ENCODE data around the gene MYLK. TPM values are rescaled to one million over a fixed set of nuclear protein-coding genes. Genes with fewer than 3 reads are reported as not detected.

Gene MYLK
- total RNA-seq, 2 donors from 2014 or later = 2.1 to 52.1 TPM

- no peaks in the 10 kb centered on the region for H3K36me3 Mint-ChIP-seq (ENCODE audit: low read depth)
- no peak for DNase-seq
- H3K27me3 Mint-ChIP-seq = peaks cover 16% of the 10 kb centered on the region
- H3K4me3 Mint-ChIP-seq = no peak overlapping the region
- no peaks in the 10 kb centered on the region for H3K4me1 Mint-ChIP-seq
- no peak for ATAC-seq
- no peak overlapping the region for H3K27ac Mint-ChIP-seq
- peaks cover 3% of the 10 kb centered on the region for H3K9me3 ChIP-seq (ENCODE audit: control insufficient read depth, low read length, poor library complexity, severe bottlenecking)
Observed at GRCh38 chr3:123837858-123838257, 46.3 kb downstream of the MYLK start.

DNA sequence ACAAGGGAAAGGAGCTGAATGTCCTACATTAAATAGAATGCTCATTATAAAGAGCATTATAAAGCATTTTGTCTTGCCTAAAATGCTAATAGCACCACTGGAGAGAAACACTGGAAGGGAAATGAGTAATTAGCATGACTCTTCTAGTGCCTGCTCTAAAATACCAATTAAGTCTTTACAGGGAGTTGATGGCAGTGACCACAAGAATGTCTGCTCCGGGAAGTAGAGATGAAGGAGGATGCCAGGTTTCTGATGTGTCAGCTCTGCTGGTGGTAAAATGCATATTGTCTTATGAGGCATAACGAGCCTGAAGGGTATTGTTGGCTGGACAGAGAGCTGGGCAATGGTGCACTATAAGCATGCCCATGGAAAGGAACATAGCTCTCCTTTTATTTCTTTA lies 49.5 kb downstream of the MYLK start:
- ATAC-seq = no peak
- H3K27me3 Mint-ChIP-seq = peaks cover 28% of the 10 kb centered on the region
- no peak overlapping the region for H3K27ac Mint-ChIP-seq
- H3K4me1 Mint-ChIP-seq = no peaks in the 10 kb centered on the region
- DNase-seq = no peak
- H3K36me3 Mint-ChIP-seq (ENCODE audit: low read depth) = no peaks in the 10 kb centered on the region
- no peak overlapping the region for H3K4me3 Mint-ChIP-seq
- no peaks in the 10 kb centered on the region for H3K9me3 ChIP-seq (ENCODE audit: control insufficient read depth, low read length, poor library complexity, severe bottlenecking)

DNA sequence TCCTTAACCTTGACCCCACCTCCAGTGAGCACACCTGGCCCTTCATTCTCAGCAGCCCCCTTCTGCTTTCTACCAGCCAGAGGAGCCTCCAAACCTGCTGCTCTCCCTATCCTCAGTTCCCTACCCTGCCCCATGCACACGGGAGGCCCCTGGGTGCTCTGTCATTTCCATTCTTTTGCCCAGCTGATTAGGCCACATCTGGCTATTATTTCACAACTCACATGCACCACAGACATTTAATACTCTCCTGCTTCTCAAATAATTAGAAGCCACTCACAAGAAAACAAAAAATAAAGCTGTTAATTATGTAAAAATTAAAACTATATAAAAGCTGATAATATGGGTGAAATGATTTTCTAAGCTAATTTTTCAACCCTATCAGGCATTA lies 50.7 kb downstream of the MYLK start:
- H3K36me3 Mint-ChIP-seq (ENCODE audit: low read depth) = no peaks in the 10 kb centered on the region
- no peak for ATAC-seq

GRCh38 chr3:123832692-123833397 lies 51.3 kb downstream of the MYLK start:
- DNase-seq = no peak
- Mint-ChIP-seq H3K36me3 (ENCODE audit: low read depth) (no peaks in the 10 kb centered on the region), H3K4me1 (no peaks in the 10 kb centered on the region), H3K4me3 (no peak overlapping the region), H3K27ac (no peak overlapping the region), H3K27me3 (peaks cover 28% of the 10 kb centered on the region)
- no peak for ATAC-seq
- H3K9me3 ChIP-seq (ENCODE audit: control insufficient read depth, low read length, poor library complexity, severe bottlenecking) = no peaks in the 10 kb centered on the region

More for the DNA sequence above, 50.7 kb downstream of the MYLK start:
- no peak for DNase-seq
- H3K4me3 Mint-ChIP-seq = no peak overlapping the region
- H3K27ac Mint-ChIP-seq = no peak overlapping the region
- no peaks in the 10 kb centered on the region for H3K4me1 Mint-ChIP-seq
- H3K9me3 ChIP-seq (ENCODE audit: control insufficient read depth, low read length, poor library complexity, severe bottlenecking) = no peaks in the 10 kb centered on the region
- H3K27me3 Mint-ChIP-seq = peaks cover 28% of the 10 kb centered on the region

DNA sequence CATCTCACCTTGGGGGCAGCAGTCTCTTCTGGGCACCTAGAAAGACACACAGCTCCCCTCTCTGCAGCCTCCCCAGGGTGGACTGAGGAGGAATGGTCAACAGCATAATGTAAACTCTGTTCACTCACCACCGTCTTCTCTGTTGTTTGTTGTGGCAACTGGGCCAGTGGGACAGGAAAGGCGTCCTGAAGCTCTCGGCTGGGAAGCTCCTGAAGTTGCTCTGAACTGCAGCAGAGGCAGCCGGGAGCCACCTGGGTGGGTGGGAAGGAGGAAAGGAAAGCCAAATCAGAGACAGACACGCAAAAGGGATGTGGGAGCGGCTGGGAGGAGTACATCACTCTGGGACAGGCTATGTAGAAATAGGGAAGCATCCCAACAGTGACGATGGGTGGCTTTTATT lies 52.7 kb downstream of the MYLK start:
- H3K4me1 Mint-ChIP-seq = no peaks in the 10 kb centered on the region
- ATAC-seq = no peak
- DNase-seq = no peak

DNA sequence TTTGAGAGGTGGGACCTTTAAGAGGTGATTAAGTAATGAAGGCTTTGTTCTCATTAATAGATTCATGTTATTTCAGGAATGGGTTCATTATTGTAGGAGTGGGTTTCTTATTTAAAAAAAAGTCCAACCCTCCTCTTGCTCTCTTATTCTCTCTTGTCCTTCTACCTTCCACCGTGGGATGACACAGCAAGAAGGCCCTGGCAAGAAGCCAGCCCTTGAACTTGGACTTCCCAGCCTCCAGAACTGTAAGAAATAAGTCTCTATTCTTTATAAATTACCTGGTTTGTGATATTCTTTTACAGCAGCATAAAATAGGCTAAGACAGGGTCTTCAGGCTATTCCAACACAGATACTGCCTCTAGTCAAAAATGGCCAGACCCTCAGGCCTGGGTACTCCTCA lies 62.2 kb downstream of the MYLK start:
- no peak overlapping the region for H3K4me3 Mint-ChIP-seq
- no peaks in the 10 kb centered on the region for H3K36me3 Mint-ChIP-seq (ENCODE audit: low read depth)
- ATAC-seq (no peak), DNase-seq (no peak)
- H3K4me1 Mint-ChIP-seq = no peaks in the 10 kb centered on the region
- H3K9me3 ChIP-seq (ENCODE audit: control insufficient read depth, low read length, poor library complexity, severe bottlenecking) = no peaks in the 10 kb centered on the region
- H3K27ac Mint-ChIP-seq = no peak overlapping the region
- peaks cover 26% of the 10 kb centered on the region for H3K27me3 Mint-ChIP-seq

More for the DNA sequence above, 52.7 kb downstream of the MYLK start:
- Mint-ChIP-seq H3K27me3 (peaks cover 28% of the 10 kb centered on the region), H3K27ac (no peak overlapping the region), H3K4me3 (no peak overlapping the region), H3K36me3 (ENCODE audit: low read depth) (no peaks in the 10 kb centered on the region)
- no peaks in the 10 kb centered on the region for H3K9me3 ChIP-seq (ENCODE audit: control insufficient read depth, low read length, poor library complexity, severe bottlenecking)

DNA sequence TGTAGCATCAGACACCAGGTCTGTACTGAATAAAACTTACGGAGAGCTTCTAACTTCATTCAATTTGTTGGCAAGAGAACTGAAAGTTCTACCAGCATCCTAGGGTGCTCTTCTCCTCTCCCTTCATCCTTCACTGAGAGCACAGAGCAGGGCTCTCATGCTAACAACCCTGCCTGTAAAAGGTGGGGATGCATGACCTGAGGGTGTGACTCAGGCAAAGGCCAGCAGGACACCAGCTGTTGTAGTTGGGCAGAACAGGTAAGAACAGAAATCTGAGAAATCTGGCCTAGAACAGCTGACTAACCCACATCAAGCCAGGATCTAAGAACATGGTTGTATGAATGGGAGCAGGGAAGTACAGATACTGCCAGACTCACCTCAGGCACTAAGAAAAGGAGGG lies 64.2 kb downstream of the MYLK start:
- ATAC-seq (no peak), DNase-seq (no peak)
- H3K4me1 Mint-ChIP-seq = no peaks in the 10 kb centered on the region
- no peaks in the 10 kb centered on the region for H3K36me3 Mint-ChIP-seq (ENCODE audit: low read depth)
- H3K27ac Mint-ChIP-seq = no peak overlapping the region
- H3K4me3 Mint-ChIP-seq = no peak overlapping the region
- peaks cover 45% of the 10 kb centered on the region for H3K27me3 Mint-ChIP-seq
- H3K9me3 ChIP-seq (ENCODE audit: control insufficient read depth, low read length, poor library complexity, severe bottlenecking) = no peaks in the 10 kb centered on the region

GRCh38 chr3:123818921-123819429 lies 65.2 kb downstream of the MYLK start:
- ATAC-seq = no peak
- peaks cover 50% of the 10 kb centered on the region for H3K27me3 Mint-ChIP-seq
- no peak overlapping the region for H3K4me3 Mint-ChIP-seq
- no peak for DNase-seq
- H3K27ac Mint-ChIP-seq = no peak overlapping the region
- H3K4me1 Mint-ChIP-seq = no peaks in the 10 kb centered on the region
- H3K36me3 Mint-ChIP-seq (ENCODE audit: low read depth) = no peaks in the 10 kb centered on the region
- no peaks in the 10 kb centered on the region for H3K9me3 ChIP-seq (ENCODE audit: control insufficient read depth, low read length, poor library complexity, severe bottlenecking)

DNA sequence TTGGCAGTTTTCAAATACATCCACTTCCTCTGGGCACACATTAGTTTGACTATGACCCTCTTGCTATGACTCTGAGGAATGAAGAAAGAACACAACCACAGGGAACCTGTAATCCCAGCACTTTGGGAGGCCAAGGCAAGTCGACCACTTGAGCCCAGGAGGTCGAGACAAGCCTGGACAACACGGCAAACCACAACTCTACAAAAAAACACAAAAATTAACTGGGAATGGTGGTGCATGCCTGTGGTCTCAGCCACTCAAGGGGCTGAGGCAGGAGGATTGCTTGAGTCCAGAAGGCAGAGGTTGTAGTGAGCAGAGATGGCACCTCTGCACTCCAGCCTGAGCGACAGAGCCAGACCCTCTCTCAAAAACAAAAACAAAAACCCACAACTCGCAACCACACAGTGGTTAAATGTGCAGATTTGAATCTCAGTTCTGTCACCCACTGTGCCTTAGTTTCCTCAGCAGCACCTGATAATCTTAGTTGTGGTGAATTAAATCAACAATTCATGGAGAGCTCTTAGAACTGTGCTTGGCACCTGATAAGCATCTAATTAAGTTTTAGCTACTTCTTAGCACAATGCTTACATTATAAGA lies 65.7 kb downstream of the MYLK start:
- Mint-ChIP-seq H3K36me3 (ENCODE audit: low read depth) (no peaks in the 10 kb centered on the region), H3K4me3 (no peak overlapping the region), H3K27ac (no peak overlapping the region), H3K27me3 (peaks cover 50% of the 10 kb centered on the region), H3K4me1 (no peaks in the 10 kb centered on the region)
- no peak for DNase-seq
- ATAC-seq = no peak
- no peaks in the 10 kb centered on the region for H3K9me3 ChIP-seq (ENCODE audit: control insufficient read depth, low read length, poor library complexity, severe bottlenecking)

GRCh38 chr3:123817413-123817812 lies 66.7 kb downstream of the MYLK start:
- no peak for DNase-seq
- ATAC-seq = no peak
- Mint-ChIP-seq H3K4me3 (no peak overlapping the region), H3K36me3 (ENCODE audit: low read depth) (no peaks in the 10 kb centered on the region), H3K27me3 (peaks cover 58% of the 10 kb centered on the region), H3K27ac (no peak overlapping the region), H3K4me1 (no peaks in the 10 kb centered on the region)
- H3K9me3 ChIP-seq (ENCODE audit: control insufficient read depth, low read length, poor library complexity, severe bottlenecking) = no peaks in the 10 kb centered on the region

- Mint-ChIP-seq H3K27me3 (peaks cover 58% of the 10 kb centered on the region), H3K4me1 (no peaks in the 10 kb centered on the region), H3K27ac (no peak overlapping the region), H3K4me3 (no peak overlapping the region), H3K36me3 (ENCODE audit: low read depth) (no peaks in the 10 kb centered on the region)
- ATAC-seq = no peak
- H3K9me3 ChIP-seq (ENCODE audit: control insufficient read depth, low read length, poor library complexity, severe bottlenecking) = no peaks in the 10 kb centered on the region
- DNase-seq = no peak
Observed at GRCh38 chr3:123816673-123817207, 67.4 kb downstream of the MYLK start.

DNA sequence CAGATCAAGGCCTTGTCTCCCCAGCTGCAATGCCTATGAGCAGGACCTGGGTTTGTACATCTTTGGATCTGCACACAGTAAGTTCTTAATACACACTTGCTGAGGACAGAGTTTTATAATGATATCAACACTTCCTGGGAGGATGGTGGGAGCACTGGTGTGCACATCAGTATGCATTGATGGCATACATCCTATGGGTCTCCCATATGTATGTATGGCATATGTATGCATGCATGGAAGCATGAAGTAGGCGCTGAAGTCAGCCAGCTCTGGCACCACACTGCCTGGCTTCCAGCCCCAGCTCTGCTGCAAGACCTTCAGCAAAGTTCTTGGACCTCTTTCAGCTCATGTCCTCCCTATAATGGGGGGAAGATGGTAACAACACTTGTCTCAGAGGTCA lies 68.2 kb downstream of the MYLK start:
- Mint-ChIP-seq H3K4me3 (no peak overlapping the region), H3K36me3 (ENCODE audit: low read depth) (no peaks in the 10 kb centered on the region), H3K27me3 (peaks cover 58% of the 10 kb centered on the region), H3K27ac (no peak overlapping the region), H3K4me1 (no peaks in the 10 kb centered on the region)
- H3K9me3 ChIP-seq (ENCODE audit: control insufficient read depth, low read length, poor library complexity, severe bottlenecking) = no peaks in the 10 kb centered on the region
- ATAC-seq (no peak), DNase-seq (no peak)

GRCh38 chr3:123813876-123814275 lies 70.3 kb downstream of the MYLK start:
- no peaks in the 10 kb centered on the region for H3K9me3 ChIP-seq (ENCODE audit: control insufficient read depth, low read length, poor library complexity, severe bottlenecking)
- no peaks in the 10 kb centered on the region for H3K4me1 Mint-ChIP-seq
- ATAC-seq (no peak), DNase-seq (no peak)
- peaks cover 46% of the 10 kb centered on the region for H3K27me3 Mint-ChIP-seq
- H3K27ac Mint-ChIP-seq = no peak overlapping the region
- H3K4me3 Mint-ChIP-seq = no peak overlapping the region
- H3K36me3 Mint-ChIP-seq (ENCODE audit: low read depth) = no peaks in the 10 kb centered on the region

- DNase-seq (no peak), ATAC-seq (no peak)
- Mint-ChIP-seq H3K27me3 (peaks cover 11% of the 10 kb centered on the region), H3K4me1 (no peaks in the 10 kb centered on the region), H3K36me3 (ENCODE audit: low read depth) (no peaks in the 10 kb centered on the region), H3K4me3 (no peak overlapping the region), H3K27ac (no peak overlapping the region)
- no peaks in the 10 kb centered on the region for H3K9me3 ChIP-seq (ENCODE audit: control insufficient read depth, low read length, poor library complexity, severe bottlenecking)
Observed at GRCh38 chr3:123809597-123809996, 74.5 kb downstream of the MYLK start.
